ENCODE measurements around the gene ZNF385C. TPM values are rescaled to one million over a fixed set of nuclear protein-coding genes. Genes with fewer than 3 reads are reported as not detected.

ZNF385C gene
- total RNA-seq, 2 experiments from 2014 or later: 0.67 to 0.85 TPM

DNA sequence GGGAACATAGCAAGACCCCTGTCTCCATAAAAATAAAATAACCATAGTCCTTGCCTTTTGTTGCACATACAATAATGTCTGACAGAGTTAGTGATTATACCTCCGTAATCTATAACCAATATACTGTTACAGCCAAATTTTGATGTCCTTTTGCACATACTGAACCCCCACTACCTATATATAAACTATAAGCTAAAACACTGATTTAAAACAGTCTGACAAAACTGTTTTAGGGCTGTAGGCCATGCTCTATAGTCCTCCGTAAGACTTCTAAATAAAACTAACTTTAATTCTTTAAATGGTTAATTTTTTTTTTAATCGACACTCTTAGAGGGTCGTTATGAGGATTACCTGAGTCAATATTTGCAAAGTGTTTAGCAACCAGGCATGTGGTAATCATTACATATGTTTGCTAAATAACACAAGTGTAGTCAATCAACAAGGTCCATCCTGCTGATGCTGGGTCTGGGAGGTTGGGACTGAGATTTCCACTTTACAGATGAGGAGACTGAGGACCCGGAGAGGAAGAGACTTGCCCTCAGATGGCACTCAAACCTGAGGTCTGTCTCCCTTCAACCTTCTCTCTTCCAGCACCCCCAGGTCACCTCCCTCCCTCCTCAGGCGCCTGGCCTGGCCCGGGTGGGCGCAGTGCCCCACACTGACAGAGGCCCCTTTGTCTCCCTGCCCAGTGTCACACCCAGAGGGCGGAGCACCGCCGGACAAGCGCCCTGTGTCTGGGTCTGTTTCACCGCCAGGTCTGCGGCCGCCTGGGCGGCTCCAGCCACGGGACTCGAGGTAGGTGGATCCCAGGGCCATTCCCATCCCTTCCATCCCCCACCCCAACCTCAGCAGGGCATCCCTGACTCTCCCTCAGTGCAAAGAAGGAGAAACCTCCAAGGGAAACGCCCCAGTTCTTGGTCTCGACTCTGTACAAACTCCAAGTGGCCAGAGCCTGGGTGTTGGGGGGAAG, 10.3 kb downstream of the ZNF385C start:
- H3K27ac ChIP-seq (ENCODE audit: low read depth, low read length, poor library complexity, severe bottlenecking): no peak overlapping the region
- H3K9me2 ChIP-seq (ENCODE audit: insufficient read depth, low read length): no peaks in the 10 kb centered on the region
- H3K4me3 ChIP-seq (ENCODE audit: low read depth, low read length, poor library complexity, severe bottlenecking): no peak overlapping the region
- TF ChIP-seq CTCF (conservative IDR thresholded peaks at IDR 0.05; ENCODE audit: low read length) (no peak), EZH2phosphoT487 (IDR thresholded peaks at IDR 0.05; ENCODE audit: borderline replicate concordance, low read depth, low read length) (no peak)
- no peaks in the 10 kb centered on the region for H3K36me3 ChIP-seq (ENCODE audit: insufficient read depth, low read length)
- intact Hi-C loops (cut with micrococcal nuclease; ENCODE audit: unreplicated experiment): no loop called here
- no peaks in the 10 kb centered on the region for H4K20me1 ChIP-seq (ENCODE audit: insufficient read depth, low read length)
- H3K79me2 ChIP-seq (ENCODE audit: insufficient read depth, low read depth, low read length): no peaks in the 10 kb centered on the region
- no peak overlapping the region for H2AFZ ChIP-seq (ENCODE audit: low read length)
- H3K4me2 ChIP-seq (ENCODE audit: low read length): no peak overlapping the region
- BruUV-seq (replicated peaks): no TSS peak
- DNase-seq (ENCODE audit: low spot score): no peak
- ChIA-PET POLR2A (interaction anchor here (0.6 kb wide), 1 partner anchor 412 kb away, joined by 4 read pairs; no protein-coding TSS in a partner anchor), CTCF (ENCODE audit: unreplicated experiment) (no interaction called here)
- no peaks in the 10 kb centered on the region for H3K4me1 ChIP-seq (ENCODE audit: insufficient read depth, low read length, poor library complexity, severe bottlenecking)
- H3K9me3 ChIP-seq (ENCODE audit: low read length): no peaks in the 10 kb centered on the region

DNA sequence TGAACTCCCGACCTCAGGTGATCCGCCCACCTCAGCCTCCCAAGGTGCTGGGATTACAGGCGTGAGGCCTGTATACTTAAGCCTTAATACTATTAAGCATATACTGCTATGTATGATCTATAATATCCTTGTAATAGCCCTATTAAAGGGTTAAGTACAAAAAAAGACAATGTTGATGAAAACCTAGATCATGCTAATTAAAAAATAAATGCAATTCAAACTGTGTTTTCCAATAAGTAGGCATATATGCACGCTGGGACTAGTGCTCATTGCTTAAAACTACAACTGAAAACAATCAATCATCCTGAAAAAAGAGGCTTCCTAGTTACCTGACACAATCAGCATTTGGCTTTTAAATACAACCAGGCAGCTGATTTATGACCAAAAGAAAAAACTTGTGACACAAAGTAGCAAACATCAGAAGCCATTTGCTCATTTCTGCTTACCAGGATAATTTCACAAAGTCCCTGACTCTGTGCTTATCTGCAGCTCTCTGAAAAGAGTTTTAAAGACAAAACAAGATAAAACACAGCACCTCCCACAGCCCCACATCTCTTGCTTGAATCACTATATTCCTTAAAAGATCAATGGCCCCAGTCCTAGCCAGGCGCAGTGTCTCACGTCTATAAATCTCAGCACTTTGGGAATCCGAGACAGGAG, 11.1 kb downstream of the ZNF385C start:
- no peaks in the 10 kb centered on the region for H3K4me1 ChIP-seq (ENCODE audit: insufficient read depth, low read length, poor library complexity, severe bottlenecking)
- no peak overlapping the region for H3K4me2 ChIP-seq (ENCODE audit: low read length)
- TF ChIP-seq CTCF (conservative IDR thresholded peaks at IDR 0.05; ENCODE audit: low read length): no peak
- no peak for TF ChIP-seq EZH2phosphoT487 (IDR thresholded peaks at IDR 0.05; ENCODE audit: borderline replicate concordance, low read depth, low read length)
- no peaks in the 10 kb centered on the region for H4K20me1 ChIP-seq (ENCODE audit: insufficient read depth, low read length)
- H3K27ac ChIP-seq (ENCODE audit: low read depth, low read length, poor library complexity, severe bottlenecking): no peak overlapping the region
- no peaks in the 10 kb centered on the region for H3K9me2 ChIP-seq (ENCODE audit: insufficient read depth, low read length)
- CTCF ChIA-PET (ENCODE audit: unreplicated experiment): no interaction called here
- POLR2A ChIA-PET: no interaction called here
- BruUV-seq (replicated peaks): no TSS peak
- H3K79me2 ChIP-seq (ENCODE audit: insufficient read depth, low read depth, low read length): no peaks in the 10 kb centered on the region
- H3K9me3 ChIP-seq (ENCODE audit: low read length): no peaks in the 10 kb centered on the region
- no peak overlapping the region for H3K4me3 ChIP-seq (ENCODE audit: low read depth, low read length, poor library complexity, severe bottlenecking)
- intact Hi-C loops (cut with micrococcal nuclease; ENCODE audit: unreplicated experiment): no loop called here
- no peak for DNase-seq (ENCODE audit: low spot score)
- H2AFZ ChIP-seq (ENCODE audit: low read length): no peak overlapping the region
- H3K36me3 ChIP-seq (ENCODE audit: insufficient read depth, low read length): no peaks in the 10 kb centered on the region

All from OCI-LY7 (cell line).